Ecto neural progenitor cell (in vitro differentiated cells): Measurements from ENCODE around the gene FBXL3.
A peak's percentile ranks its signal among the peaks of the same experiment; 100 is the strongest.

Source experiments
- DNase-seq: peaks from one replicate; pipeline ENCODE4 v3.0.0-alpha.2; 2018; ENCODE audit warnings: low spot score

FBXL3 gene

GRCh38 chr13:77026861-77027621 lies at the start of gene FBXL3:
Gene FBXL3 (minus strand): TSS chr13:77027159. CDS start chr13:77021860, 5,299 bp downstream.
- peak; percentile 91 for DNase-seq

GRCh38 chr13:77067519-77067918 lies 40.6 kb upstream of the FBXL3 start:
- no peak for DNase-seq

GRCh38 chr13:77065461-77066147 lies 38.6 kb upstream of the FBXL3 start:
- DNase-seq = no peak

GRCh38 chr13:77062097-77062496 lies 35.1 kb upstream of the FBXL3 start:
- DNase-seq = no peak

- DNase-seq = no peak
Measured at GRCh38 chr13:77061362-77061761, 34.4 kb upstream of the FBXL3 start.

GRCh38 chr13:77056886-77057285 lies 29.9 kb upstream of the FBXL3 start:
- DNase-seq = no peak

GRCh38 chr13:77056382-77056781 lies 29.4 kb upstream of the FBXL3 start:
- DNase-seq = no peak

- DNase-seq = no peak
Measured at GRCh38 chr13:77055158-77055557, 28.2 kb upstream of the FBXL3 start.

GRCh38 chr13:77053192-77053591 lies 26.2 kb upstream of the FBXL3 start:
- DNase-seq = no peak

GRCh38 chr13:77048681-77049080 lies 21.7 kb upstream of the FBXL3 start:
- peak; percentile 52 for DNase-seq

- DNase-seq = peak; percentile 59
Measured at GRCh38 chr13:77047649-77048343, 20.8 kb upstream of the FBXL3 start.

- DNase-seq = no peak
Measured at GRCh38 chr13:77042566-77043177, 15.7 kb upstream of the FBXL3 start.

GRCh38 chr13:77040835-77041234 lies 13.9 kb upstream of the FBXL3 start:
- DNase-seq = no peak

- no peak for DNase-seq
Measured at GRCh38 chr13:77040076-77040475, 13.1 kb upstream of the FBXL3 start.

- no peak for DNase-seq
Measured at GRCh38 chr13:77038907-77039480, 12.0 kb upstream of the FBXL3 start.

GRCh38 chr13:77036279-77036678 lies 9.3 kb upstream of the FBXL3 start:
- no peak for DNase-seq

GRCh38 chr13:77034881-77035280 lies 7.9 kb upstream of the FBXL3 start:
- DNase-seq = no peak

- no peak for DNase-seq
Measured at GRCh38 chr13:77033717-77034302, 6.9 kb upstream of the FBXL3 start.

GRCh38 chr13:77031656-77032243 lies 4.8 kb upstream of the FBXL3 start:
- no peak for DNase-seq

GRCh38 chr13:77029436-77029835 lies 2.5 kb upstream of the FBXL3 start:
- no peak for DNase-seq

GRCh38 chr13:77028202-77028601 lies 1.2 kb upstream of the FBXL3 start:
- no peak for DNase-seq
